GM12891 (cell line): ENCODE data around the gene ITGAL.

Experiments
- DNase-seq: peaks from one replicate; pipeline ENCODE4 v3.0.0; 2011; ENCODE audit warnings: low spot score; ENCODE audit not compliant: insufficient read length
- FAIRE-seq: peaks from 2 replicates; lab custom pipeline; 2011; peaks lifted over from hg19 to GRCh38; lab: Jason Lieb, UNC
- PAX5 ChIP-seq: IDR thresholded peaks from 2 replicates; pipeline ENCODE4 v1.6.1; 2011; ENCODE audit warnings: low read length, moderate library complexity, mild to moderate bottlenecking; ENCODE audit not compliant: insufficient read depth, severe bottlenecking
- POLR2A ChIP-seq: IDR thresholded peaks from 2 replicates; pipeline ENCODE4 v1.6.1; 2011; ENCODE audit warnings: low read depth, low read length, control low read depth
- POLR2AphosphoS5 ChIP-seq: IDR thresholded peaks from 2 replicates; pipeline ENCODE4 v1.6.1; 2011; ENCODE audit warnings: low read depth, low read length, control low read depth
- POU2F2 ChIP-seq: IDR thresholded peaks from 2 replicates; pipeline ENCODE4 v1.6.1; 2011; ENCODE audit warnings: low read depth, mild to moderate bottlenecking, control low read depth, low read length, moderate library complexity
- SPI1 ChIP-seq: IDR thresholded peaks from 2 replicates; pipeline ENCODE4 v1.6.1; 2011; ENCODE audit warnings: low read depth, low read length, control low read depth
- TAF1 ChIP-seq: IDR thresholded peaks from 2 replicates; pipeline ENCODE4 v1.6.1; 2011; ENCODE audit warnings: low read depth, low read length, control low read depth

Gene ITGAL

GRCh38 chr16:30556125-30556473, 83.6 kb downstream of the ITGAL start:
- no peak for FAIRE-seq
- DNase-seq, result no peak
- TF ChIP-seq POLR2AphosphoS5 (no peak), SPI1 (no peak), TAF1 (no peak), POU2F2 (no peak), PAX5 (no peak), POLR2A (no peak)

DNA sequence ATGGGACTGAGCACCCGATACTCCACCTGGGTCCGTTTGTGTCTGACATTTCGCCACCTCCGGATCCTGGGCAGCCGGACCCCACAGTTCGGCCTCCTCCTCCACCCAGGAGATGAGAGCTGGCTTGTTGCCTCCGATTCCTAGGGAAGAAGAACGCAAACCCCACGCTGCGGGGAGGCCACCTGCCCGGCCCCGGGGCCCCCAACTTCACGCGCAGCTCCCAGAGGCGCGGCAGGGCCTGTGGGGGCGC, 85.1 kb downstream of the ITGAL start:
- no peak for TF ChIP-seq TAF1
- no peak for TF ChIP-seq POU2F2
- no peak for TF ChIP-seq SPI1
- no peak for TF ChIP-seq POLR2AphosphoS5
- no peak for TF ChIP-seq PAX5
- TF ChIP-seq POLR2A, result no peak
- DNase-seq (no peak), FAIRE-seq (no peak)

DNA sequence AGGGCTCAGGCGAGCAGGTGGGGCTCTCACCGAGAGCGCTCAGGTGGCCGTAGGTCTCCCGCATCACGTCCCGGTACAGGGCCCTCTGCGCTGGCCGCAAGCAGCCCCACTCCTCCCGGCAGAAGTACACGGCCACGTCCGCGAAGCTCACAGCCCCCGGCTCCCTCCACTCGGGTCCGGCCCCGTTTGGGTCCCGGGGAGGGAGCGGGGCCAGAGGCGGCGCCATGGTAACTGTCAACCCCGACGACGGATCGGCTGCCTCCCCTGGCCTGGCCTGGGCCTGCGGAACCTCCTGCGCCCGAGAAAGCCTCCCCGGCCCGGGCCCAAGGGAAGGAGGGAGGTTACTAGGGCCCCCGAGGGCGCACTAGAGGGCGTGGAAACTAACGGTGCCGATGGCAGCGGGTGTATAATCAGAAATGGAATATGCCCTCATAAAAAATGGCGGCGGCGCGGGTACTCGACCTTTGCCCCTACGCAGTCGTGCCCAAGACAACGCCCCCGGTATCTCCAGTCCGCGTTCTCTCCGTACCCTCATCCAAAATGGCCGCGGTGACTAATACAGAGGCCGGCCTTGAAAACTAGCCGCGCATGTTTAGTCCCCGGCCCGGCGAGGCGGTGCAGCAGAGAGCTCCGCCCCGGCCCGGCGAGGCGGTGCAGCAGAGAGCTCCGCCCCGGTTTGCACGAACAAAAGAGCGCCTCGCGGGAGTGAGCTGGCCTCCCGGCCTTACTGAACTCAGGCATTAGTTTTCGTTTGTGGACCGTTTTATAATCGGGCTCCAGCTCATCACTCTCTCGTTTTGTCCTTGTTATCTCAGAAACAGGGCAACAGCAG, 85.6 kb downstream of the ITGAL start, which contains the start of gene ZNF764:
TSS of gene ZNF764 (minus strand) at position 418 of the 832 bp plus-strand sequence. CDS start at position 226, 192 bp downstream.
- FAIRE-seq, result peak; percentile 93
- TF ChIP-seq POU2F2, result no peak
- peak; percentile 64; the same call in 1 of the 2 replicates for TF ChIP-seq POLR2A
- 0 out of 2 replicates have a peak, but pooled peaks have one; percentile 42 for TF ChIP-seq TAF1
- DNase-seq, result peak; percentile 92

DNA sequence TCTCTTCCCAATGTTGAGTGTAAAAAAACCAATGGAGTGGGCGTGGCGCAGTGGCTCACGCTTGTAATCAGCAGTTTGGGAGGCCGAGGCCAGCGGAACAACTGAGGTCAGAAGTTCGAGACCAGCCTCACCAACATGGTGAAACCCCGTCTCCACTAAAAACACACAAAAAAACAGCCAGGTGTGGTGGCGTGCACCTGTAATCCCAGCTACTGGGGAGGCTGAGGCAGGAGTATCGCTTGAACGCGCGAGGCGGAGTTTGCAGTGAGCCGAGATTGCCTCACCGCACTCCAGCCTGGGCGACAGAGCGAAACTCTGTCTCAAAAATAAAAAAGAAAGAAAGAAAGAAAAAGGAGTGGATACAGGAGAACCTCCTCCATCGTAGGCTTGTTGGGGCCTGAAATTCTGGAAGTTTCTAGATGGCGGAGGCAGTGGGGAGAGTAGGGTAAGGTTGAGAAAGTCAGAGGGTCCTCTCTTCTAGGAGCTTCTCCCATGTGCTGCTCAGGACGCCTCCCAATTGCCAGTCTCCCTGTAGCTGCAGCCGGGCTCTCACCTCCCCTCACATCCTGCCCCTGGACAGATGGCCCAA, 86.3 kb downstream of the ITGAL start:
- DNase-seq, result no peak
- TF ChIP-seq POU2F2, result no peak
- TF ChIP-seq POLR2A, result no peak
- no peak for TF ChIP-seq POLR2AphosphoS5
- TF ChIP-seq PAX5, result no peak
- TF ChIP-seq TAF1, result no peak
- no peak for TF ChIP-seq SPI1
- FAIRE-seq, result no peak

DNA sequence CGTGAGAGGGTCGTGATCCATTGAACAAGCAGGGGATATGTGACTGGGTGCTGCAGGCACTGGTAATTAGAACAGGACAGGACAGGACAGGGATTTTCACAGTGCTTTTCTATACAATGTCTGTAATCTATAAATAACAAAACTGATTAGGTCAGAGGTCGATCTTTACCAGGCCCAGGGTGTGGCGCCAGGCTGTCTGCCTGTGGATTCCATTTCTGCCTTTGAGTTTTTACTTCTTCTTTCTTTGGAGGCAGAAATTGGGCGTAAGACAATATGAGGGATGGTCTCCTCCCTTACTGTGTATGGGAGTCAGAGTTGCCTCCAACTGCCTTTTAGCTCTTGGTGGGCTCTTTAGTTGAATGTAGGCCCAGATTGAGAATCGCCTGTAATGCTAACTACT, 87.1 kb downstream of the ITGAL start:
- no peak for DNase-seq
- TF ChIP-seq POU2F2, result no peak
- no peak for TF ChIP-seq TAF1
- TF ChIP-seq POLR2A, result no peak
- no peak for TF ChIP-seq PAX5
- no peak for TF ChIP-seq POLR2AphosphoS5
- TF ChIP-seq SPI1, result no peak
- no peak for FAIRE-seq

DNA sequence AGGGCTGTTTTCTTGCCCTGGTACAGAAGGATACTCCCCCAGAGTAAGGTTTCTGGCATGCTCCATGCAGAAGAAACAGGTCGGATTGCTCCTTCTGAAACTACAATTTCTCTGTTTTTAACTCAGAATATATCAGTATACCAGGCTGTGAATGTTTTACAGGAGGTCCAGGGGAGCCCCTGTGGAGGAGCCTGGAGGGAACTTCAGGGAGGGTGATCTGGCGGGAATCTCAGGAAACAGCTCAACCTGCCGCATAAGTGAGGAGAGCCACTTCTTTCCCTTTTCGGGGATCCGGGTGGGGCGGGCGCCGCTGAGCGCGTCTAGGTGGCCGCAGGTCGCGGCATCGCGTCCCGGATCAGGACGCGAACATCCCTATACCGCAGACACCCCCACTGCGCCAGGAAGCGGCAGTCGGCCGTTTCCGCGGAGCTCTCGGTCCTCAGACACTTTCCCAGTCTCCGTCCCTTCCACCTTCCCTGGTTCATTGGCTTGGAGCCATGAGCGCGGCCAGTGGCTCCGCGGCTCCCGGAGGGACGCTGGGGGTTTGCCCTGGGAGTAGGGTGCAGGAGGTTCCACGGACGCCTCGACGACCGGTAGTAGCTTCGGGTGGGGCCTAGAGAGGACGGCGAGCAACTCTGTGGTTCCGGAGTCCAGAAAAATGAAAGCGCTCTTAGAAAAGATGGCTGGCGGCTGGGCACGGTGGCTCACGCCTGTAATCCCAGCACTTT, 88.7 kb downstream of the ITGAL start:
- FAIRE-seq, result no peak
- TF ChIP-seq POLR2A (0 out of 2 replicates have a peak, but pooled peaks have one; percentile 13), TAF1 (peak; percentile 17), POLR2AphosphoS5 (no peak)
- no peak for DNase-seq

GRCh38 chr16:30562021-30562420, 89.5 kb downstream of the ITGAL start:
- DNase-seq, result no peak

GRCh38 chr16:30565526-30565925, 93.0 kb downstream of the ITGAL start:
- TF ChIP-seq POU2F2 (no peak), SPI1 (no peak), TAF1 (no peak), POLR2AphosphoS5 (no peak), POLR2A (no peak), PAX5 (no peak)
- FAIRE-seq (no peak), DNase-seq (no peak)

More at GRCh38 chr16:30562021-30562420, 89.5 kb downstream of the ITGAL start:
- no peak for FAIRE-seq
- no peak for TF ChIP-seq TAF1

DNA sequence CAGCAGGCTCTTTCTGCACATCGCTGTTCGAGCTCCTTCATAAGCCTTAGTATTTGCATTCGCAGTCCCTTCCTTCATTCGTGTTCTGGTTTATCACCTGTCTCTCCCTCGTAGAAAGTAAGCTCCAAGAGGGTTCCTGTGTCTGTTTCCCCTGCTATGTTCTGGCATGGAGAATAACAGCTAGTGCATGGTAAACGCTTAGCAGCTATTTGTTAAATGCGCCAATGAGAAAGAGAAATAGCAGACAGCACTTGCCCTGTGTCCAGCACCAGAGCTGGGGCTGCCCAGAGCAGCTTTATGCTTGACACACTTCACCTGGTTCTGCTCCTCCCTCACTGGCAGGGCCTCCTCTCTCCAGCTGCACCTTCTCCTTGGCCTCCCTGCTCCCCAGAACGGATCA, 93.4 kb downstream of the ITGAL start:
- no peak for DNase-seq
- no peak for FAIRE-seq
- TF ChIP-seq PAX5 (no peak), TAF1 (no peak), POLR2A (no peak), POU2F2 (no peak), SPI1 (no peak), POLR2AphosphoS5 (no peak)

DNA sequence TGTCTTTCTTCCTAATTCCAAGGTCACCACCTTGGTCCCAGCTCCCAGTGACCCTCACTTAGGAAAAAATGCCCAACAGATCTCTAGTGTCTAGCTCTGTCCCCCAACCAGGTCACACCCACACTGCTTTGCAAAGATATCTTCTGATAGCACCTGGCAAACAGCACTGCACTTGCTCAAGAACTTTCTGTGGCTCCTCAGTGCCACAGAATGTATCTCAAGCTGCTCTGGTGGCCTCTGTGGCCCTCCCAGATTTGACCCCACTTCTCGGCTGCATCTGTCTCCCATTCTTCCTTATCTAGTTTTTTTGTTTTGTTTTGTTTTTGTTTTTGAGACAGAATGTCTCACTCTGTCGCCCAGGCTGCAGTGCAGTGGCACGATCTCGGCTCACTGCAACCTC, 94.0 kb downstream of the ITGAL start:
- FAIRE-seq (no peak), DNase-seq (no peak)
- TF ChIP-seq POLR2A, result no peak
- TF ChIP-seq POU2F2, result no peak
- TF ChIP-seq PAX5, result no peak
- no peak for TF ChIP-seq SPI1
- TF ChIP-seq POLR2AphosphoS5, result no peak
- TF ChIP-seq TAF1, result no peak
